ENCODE results near the gene CADPS.

DNA sequence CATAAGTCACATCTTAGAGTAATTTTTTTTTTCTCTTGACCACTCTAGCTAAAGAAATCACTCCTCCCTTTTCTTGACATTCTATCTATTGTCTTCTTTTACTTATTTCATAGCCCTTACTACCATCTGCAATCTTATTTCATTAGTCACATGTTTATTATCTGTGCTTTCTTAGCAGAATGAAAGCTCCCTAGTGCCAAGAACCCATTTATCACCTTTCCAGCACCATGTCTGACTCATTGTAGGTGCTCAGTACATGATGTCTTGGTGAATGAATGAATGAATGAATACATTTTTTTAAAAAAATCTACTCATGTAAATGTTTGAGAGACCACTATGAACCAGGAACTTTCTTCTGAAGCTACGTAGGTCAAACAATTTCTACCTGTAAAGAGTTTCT, 157.2 kb downstream of the CADPS start:
- TF ChIP-seq EZH2 (IDR thresholded peaks at IDR 0.05; ENCODE audit: low read depth), result no peak
- TF ChIP-seq, protein P1, sequence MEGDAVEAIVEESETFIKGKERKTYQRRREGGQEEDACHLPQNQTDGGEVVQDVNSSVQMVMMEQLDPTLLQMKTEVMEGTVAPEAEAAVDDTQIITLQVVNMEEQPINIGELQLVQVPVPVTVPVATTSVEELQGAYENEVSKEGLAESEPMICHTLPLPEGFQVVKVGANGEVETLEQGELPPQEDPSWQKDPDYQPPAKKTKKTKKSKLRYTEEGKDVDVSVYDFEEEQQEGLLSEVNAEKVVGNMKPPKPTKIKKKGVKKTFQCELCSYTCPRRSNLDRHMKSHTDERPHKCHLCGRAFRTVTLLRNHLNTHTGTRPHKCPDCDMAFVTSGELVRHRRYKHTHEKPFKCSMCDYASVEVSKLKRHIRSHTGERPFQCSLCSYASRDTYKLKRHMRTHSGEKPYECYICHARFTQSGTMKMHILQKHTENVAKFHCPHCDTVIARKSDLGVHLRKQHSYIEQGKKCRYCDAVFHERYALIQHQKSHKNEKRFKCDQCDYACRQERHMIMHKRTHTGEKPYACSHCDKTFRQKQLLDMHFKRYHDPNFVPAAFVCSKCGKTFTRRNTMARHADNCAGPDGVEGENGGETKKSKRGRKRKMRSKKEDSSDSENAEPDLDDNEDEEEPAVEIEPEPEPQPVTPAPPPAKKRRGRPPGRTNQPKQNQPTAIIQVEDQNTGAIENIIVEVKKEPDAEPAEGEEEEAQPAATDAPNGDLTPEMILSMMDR (conservative IDR thresholded peaks at IDR 0.05), result no peak

All from PC-9 (cell line).